ENCODE data around the gene APPL2.
"Not testable (repeated sequence)": the region's sequence is repeated elsewhere in the genome, so short reads cannot be mapped to it uniquely, and the experiment has no call there.

APPL2 gene

DNA sequence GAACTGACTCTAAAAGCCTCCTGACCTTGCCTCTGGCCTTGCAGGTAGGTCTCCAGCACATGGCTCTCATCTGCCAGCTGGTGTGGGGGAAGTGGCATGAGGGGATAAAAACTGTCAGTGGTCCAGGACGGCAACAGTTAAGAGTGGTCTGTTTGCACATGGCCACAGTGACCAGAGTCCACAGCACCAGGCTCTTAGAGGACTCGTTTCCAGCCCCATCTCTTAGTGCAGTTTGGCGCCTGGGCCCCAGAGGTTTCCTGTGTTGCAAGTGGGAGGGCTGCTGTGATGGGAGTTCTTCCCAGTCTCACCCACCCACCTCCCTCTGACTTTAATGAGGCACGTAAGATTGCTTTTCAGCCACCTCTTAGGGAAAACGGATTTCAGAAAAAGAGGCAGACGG lies 37.0 kb downstream of the APPL2 start:
- ATAC-seq: no peak
- H3K9me3 Mint-ChIP-seq: no peaks in the 10 kb centered on the region
- no peak for DNase-seq (ENCODE audit: low spot score in 2 of 2)
- H3K27ac Mint-ChIP-seq: no peak overlapping the region
- peaks cover 4% of the 10 kb centered on the region for H3K4me1 Mint-ChIP-seq
- H3K4me3 Mint-ChIP-seq: no peak overlapping the region
- peaks cover 66% of the 10 kb centered on the region for H3K36me3 Mint-ChIP-seq

DNA sequence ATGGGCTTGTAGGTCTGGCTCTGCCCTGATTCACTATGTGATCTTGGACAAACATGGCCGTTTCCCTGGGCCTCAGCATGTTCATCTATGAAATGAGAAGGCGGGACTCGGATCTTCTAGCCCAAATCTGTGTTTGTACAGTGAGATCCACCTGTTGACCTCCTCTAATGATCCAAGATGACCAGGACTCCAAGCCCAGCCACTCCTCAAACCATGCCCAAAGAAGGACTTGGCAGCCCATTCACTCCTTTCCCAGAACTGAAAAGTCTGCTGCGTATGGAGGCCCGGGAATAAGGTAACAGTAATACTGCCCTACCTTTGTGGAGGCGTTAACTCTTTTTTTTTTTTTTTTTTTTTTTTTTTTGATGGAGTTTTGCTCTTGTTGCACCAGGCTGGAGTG lies 39.9 kb downstream of the APPL2 start:
- Mint-ChIP-seq H3K4me1 (peaks cover 4% of the 10 kb centered on the region), H3K9me3 (no peaks in the 10 kb centered on the region), H3K4me3 (no peak overlapping the region), H3K36me3 (peaks cover 69% of the 10 kb centered on the region), H3K27ac (no peak overlapping the region)
- no peak for DNase-seq (ENCODE audit: low spot score in 2 of 2)
- no peak for ATAC-seq

GRCh38 chr12:105194947-105195346 lies 41.0 kb downstream of the APPL2 start:
- Mint-ChIP-seq H3K4me1 (peaks cover 8% of the 10 kb centered on the region), H3K36me3 (peaks cover 80% of the 10 kb centered on the region), H3K4me3 (no peak overlapping the region), H3K27ac (no peak overlapping the region), H3K9me3 (no peaks in the 10 kb centered on the region)
- ATAC-seq: no peak
- DNase-seq (ENCODE audit: low spot score in 2 of 2): no peak

DNA sequence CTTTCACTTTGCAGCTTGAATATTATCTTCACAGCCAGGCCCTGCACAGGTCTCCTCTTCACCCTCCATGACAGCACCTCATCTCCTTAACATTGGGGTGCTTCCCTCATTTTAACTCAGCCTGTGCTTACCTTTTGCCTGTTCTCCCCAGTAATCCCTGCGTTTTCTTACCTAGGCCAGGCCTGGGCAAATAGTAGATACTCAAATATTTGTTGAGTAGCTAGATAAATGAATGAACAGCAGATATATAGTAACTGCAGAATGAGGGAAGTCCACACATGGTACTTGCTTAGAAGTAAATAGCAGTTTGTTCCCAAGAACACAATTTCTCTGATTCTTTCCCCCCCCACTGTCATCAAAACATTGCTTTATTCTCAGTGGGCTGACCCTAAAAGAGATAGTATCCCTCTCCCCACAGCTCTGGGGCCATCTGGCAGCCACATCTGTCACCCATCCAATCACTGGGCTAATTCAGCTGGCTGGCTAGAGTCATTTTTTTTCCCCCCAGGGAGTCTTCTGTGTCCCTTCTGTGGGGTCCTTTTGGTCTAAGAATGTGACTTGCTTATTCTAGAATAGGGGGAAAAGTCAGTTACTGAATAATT lies 43.2 kb downstream of the APPL2 start:
- DNase-seq (ENCODE audit: low spot score in 2 of 2) (no peak), ATAC-seq (no peak)
- Mint-ChIP-seq H3K4me1 (peaks cover 8% of the 10 kb centered on the region), H3K4me3 (no peak overlapping the region), H3K36me3 (peaks cover 89% of the 10 kb centered on the region), H3K27ac (peak overlapping the region; percentile 26), H3K9me3 (no peaks in the 10 kb centered on the region)

DNA sequence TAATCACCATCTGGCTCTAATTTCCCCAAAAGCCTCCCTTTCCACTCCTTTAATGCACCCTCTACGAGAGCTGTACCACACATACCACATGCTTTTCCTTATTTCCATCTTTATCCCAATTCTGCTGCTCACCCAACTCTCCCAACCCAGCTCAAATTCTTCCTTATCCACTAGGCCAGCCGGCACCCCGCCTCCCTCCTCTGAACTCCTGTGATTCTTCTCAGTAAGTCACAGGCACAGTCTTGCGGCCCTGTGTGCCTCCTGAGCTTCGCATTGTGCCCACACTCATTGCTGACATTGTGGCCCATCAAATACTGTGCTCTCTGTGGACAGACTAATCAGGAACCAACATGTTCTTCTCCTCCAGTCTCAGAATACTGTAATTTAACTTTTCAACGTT lies 45.4 kb downstream of the APPL2 start:
- H3K9me3 Mint-ChIP-seq: no peaks in the 10 kb centered on the region
- peaks cover 95% of the 10 kb centered on the region for H3K36me3 Mint-ChIP-seq
- no peak for ATAC-seq
- peaks cover 8% of the 10 kb centered on the region for H3K4me1 Mint-ChIP-seq
- H3K4me3 Mint-ChIP-seq: no peak overlapping the region
- no peak for DNase-seq (ENCODE audit: low spot score in 2 of 2)
- H3K27ac Mint-ChIP-seq: peak overlapping the region; percentile 43

DNA sequence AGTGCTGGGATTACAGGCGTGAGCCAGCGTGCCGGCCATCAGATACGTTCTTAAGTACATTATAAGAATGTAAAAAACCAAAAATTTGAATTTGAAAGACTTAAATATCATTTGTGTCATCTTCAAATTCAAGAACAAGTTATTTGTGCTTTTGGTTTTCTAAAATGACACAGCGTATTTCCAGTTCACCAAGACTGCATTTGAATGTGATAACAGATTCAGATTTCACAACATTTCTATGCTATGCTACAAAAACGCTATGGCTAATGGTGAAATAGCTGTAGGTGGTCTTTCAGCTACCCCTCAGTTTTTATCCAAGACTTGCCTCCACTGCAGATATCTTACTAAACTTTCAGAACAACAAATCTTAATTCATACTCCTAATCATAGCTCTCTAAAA lies 46.7 kb downstream of the APPL2 start:
- H3K4me3 Mint-ChIP-seq: no peak overlapping the region
- no peak overlapping the region for H3K27ac Mint-ChIP-seq

GRCh38 chr12:105183976-105184375 lies 52.0 kb downstream of the APPL2 start:
- not testable (repeated sequence) for H3K27ac Mint-ChIP-seq; H3K9me3 Mint-ChIP-seq; ATAC-seq; H3K4me3 Mint-ChIP-seq; DNase-seq (ENCODE audit: low spot score in 2 of 2)
- Mint-ChIP-seq H3K4me1 (peaks cover 13% of the 10 kb centered on the region), H3K36me3 (peaks cover 70% of the 10 kb centered on the region)

More for the DNA sequence above, 46.7 kb downstream of the APPL2 start:
- H3K4me1 Mint-ChIP-seq: peaks cover 8% of the 10 kb centered on the region
- no peak for ATAC-seq
- H3K9me3 Mint-ChIP-seq: no peaks in the 10 kb centered on the region
- peaks cover 95% of the 10 kb centered on the region for H3K36me3 Mint-ChIP-seq
- DNase-seq (ENCODE audit: low spot score in 2 of 2): no peak

DNA sequence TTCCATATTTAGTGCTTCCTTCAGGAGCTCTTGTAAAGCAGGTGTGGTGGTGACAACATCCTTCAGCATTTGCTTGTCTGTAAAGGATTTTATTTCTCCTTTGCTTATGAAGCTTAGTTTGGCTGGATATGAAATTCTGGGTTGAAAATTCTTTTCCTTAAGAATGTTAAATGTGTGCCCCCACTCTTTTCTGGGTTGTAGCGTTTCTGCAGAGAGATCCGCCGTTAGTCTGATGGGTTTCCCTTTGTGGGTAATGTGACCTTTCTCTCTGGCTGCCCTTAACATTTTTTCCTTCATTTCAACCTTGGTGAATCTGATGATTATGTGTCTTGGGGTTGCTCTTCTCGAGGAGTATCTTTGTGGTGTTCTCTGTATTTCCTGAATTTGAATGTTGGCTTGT lies 52.6 kb downstream of the APPL2 start:
- H3K4me1 Mint-ChIP-seq: peaks cover 13% of the 10 kb centered on the region
- H3K9me3 Mint-ChIP-seq; DNase-seq (ENCODE audit: low spot score in 2 of 2); ATAC-seq; H3K4me3 Mint-ChIP-seq; H3K27ac Mint-ChIP-seq: not testable (repeated sequence)
- peaks cover 65% of the 10 kb centered on the region for H3K36me3 Mint-ChIP-seq

- H3K27ac Mint-ChIP-seq; ATAC-seq; H3K4me3 Mint-ChIP-seq; H3K9me3 Mint-ChIP-seq; DNase-seq (ENCODE audit: low spot score in 2 of 2): not testable (repeated sequence)
- Mint-ChIP-seq H3K4me1 (peaks cover 13% of the 10 kb centered on the region), H3K36me3 (peaks cover 51% of the 10 kb centered on the region)
Observed at GRCh38 chr12:105179114-105179513, 56.9 kb downstream of the APPL2 start.

- peaks cover 51% of the 10 kb centered on the region for H3K36me3 Mint-ChIP-seq
- peak overlapping the region; percentile 5 for H3K27ac Mint-ChIP-seq
- no peak overlapping the region for H3K4me3 Mint-ChIP-seq
- DNase-seq (ENCODE audit: low spot score in 2 of 2): no peak
- peaks cover 3% of the 10 kb centered on the region for H3K9me3 Mint-ChIP-seq
- H3K4me1 Mint-ChIP-seq: peaks cover 11% of the 10 kb centered on the region
- ATAC-seq: no peak
Observed at GRCh38 chr12:105177208-105177607, 58.8 kb downstream of the APPL2 start.

- H3K36me3 Mint-ChIP-seq: peaks cover 55% of the 10 kb centered on the region
- no peak for DNase-seq (ENCODE audit: low spot score in 2 of 2)
- H3K4me1 Mint-ChIP-seq: peaks cover 7% of the 10 kb centered on the region
- H3K9me3 Mint-ChIP-seq: no peaks in the 10 kb centered on the region
- no peak for ATAC-seq
- no peak overlapping the region for H3K4me3 Mint-ChIP-seq
- H3K27ac Mint-ChIP-seq: no peak overlapping the region
Observed at GRCh38 chr12:105175397-105175990, 60.5 kb downstream of the APPL2 start.

GRCh38 chr12:105171691-105172436 lies 64.1 kb downstream of the APPL2 start:
- H3K27ac Mint-ChIP-seq: no peak overlapping the region

GRCh38 chr12:105170139-105170538 lies 65.8 kb downstream of the APPL2 start:
- ATAC-seq (no peak), DNase-seq (ENCODE audit: low spot score in 2 of 2) (no peak)
- no peaks in the 10 kb centered on the region for H3K9me3 Mint-ChIP-seq
- H3K4me3 Mint-ChIP-seq: no peak overlapping the region
- peaks cover 78% of the 10 kb centered on the region for H3K36me3 Mint-ChIP-seq
- peaks cover 7% of the 10 kb centered on the region for H3K4me1 Mint-ChIP-seq
- H3K27ac Mint-ChIP-seq: no peak overlapping the region

More at GRCh38 chr12:105171691-105172436, 64.1 kb downstream of the APPL2 start:
- H3K4me1 Mint-ChIP-seq: peaks cover 7% of the 10 kb centered on the region
- peaks cover 78% of the 10 kb centered on the region for H3K36me3 Mint-ChIP-seq
- no peak for DNase-seq (ENCODE audit: low spot score in 2 of 2)
- H3K4me3 Mint-ChIP-seq: no peak overlapping the region
- ATAC-seq: no peak
- no peaks in the 10 kb centered on the region for H3K9me3 Mint-ChIP-seq

GRCh38 chr12:105168006-105168405 lies 68.0 kb downstream of the APPL2 start:
- H3K27ac Mint-ChIP-seq: no peak overlapping the region
- DNase-seq (ENCODE audit: low spot score in 2 of 2) (no peak), ATAC-seq (no peak)
- H3K9me3 Mint-ChIP-seq: no peaks in the 10 kb centered on the region
- H3K4me1 Mint-ChIP-seq: peaks cover 7% of the 10 kb centered on the region
- no peak overlapping the region for H3K4me3 Mint-ChIP-seq
- H3K36me3 Mint-ChIP-seq: peaks cover 85% of the 10 kb centered on the region

DNA sequence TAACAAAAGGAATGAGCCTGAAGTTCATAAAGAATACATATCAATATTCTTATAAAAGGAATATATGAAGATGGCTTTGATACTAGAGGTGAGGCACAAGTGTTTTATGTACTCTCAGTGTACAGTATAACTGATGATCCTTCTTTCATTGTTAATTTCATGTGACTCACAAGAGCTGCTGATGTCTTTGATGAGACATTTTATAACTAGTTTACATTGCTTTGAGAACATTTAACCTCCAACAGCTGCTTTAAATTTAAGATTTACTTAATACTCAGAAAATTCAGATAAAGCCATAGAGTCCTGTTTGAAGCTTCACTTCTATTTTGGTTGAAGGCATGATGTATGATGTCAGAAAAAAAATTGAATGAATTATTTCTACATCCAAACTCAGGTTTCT lies 68.6 kb downstream of the APPL2 start:
- H3K36me3 Mint-ChIP-seq: peaks cover 87% of the 10 kb centered on the region
- H3K27ac Mint-ChIP-seq: no peak overlapping the region
- ATAC-seq: no peak
- DNase-seq (ENCODE audit: low spot score in 2 of 2): no peak
- no peak overlapping the region for H3K4me3 Mint-ChIP-seq
- H3K9me3 Mint-ChIP-seq: no peaks in the 10 kb centered on the region
- H3K4me1 Mint-ChIP-seq: peaks cover 4% of the 10 kb centered on the region

GRCh38 chr12:105166736-105167135 lies 69.2 kb downstream of the APPL2 start:
- Mint-ChIP-seq H3K4me1 (no peaks in the 10 kb centered on the region), H3K4me3 (no peak overlapping the region), H3K9me3 (no peaks in the 10 kb centered on the region), H3K36me3 (peaks cover 90% of the 10 kb centered on the region), H3K27ac (no peak overlapping the region)
- no peak for ATAC-seq
- DNase-seq (ENCODE audit: low spot score in 2 of 2): no peak

All from stimulated activated effector memory CD8-positive, alpha-beta T cell treated with anti-CD3 and anti-CD28 coated beads, Interleukin-12 subunit alpha, Interleukin-12 subunit beta, amount 100 ng/mL, for 72 hours (primary cell).